Kidney (tissue), 14 donors: ENCODE measurements around the gene STK25. TPM values are rescaled to one million over a fixed set of nuclear protein-coding genes. Genes with fewer than 3 reads are reported as not detected.

ENCODE experiments used
- DNase-seq, 5 donors: peaks; one replicate each; pipeline ENCODE4 v3.0.0-alpha.2; 2013 to 2020
- FAIRE-seq: peaks from 2 replicates; lab custom pipeline; 2012; peaks lifted over from hg19 to GRCh38; lab: Jason Lieb, UNC
- H3K27ac ChIP-seq, 2 donors: one replicate each; pipeline ENCODE4 v1.7.0; 2013; ENCODE audit warnings: low read depth in 2 of 2, low read length in 2 of 2, inconsistent platforms in 1 of 2
- H3K27me3 ChIP-seq: one replicate; pipeline ENCODE4 v1.7.1; 2013; ENCODE audit warnings: low read length, inconsistent platforms; ENCODE audit not compliant: control insufficient read depth, insufficient read depth
- H3K36me3 ChIP-seq, 3 donors: one replicate each; pipeline versions ENCODE4 v1.7.0 to v1.7.1; 2013; ENCODE audit warnings: low read length in 3 of 3, control low read depth in 1 of 3, inconsistent platforms in 1 of 3; ENCODE audit not compliant: insufficient read depth in 3 of 3, control insufficient read depth in 2 of 3
- H3K4me1 ChIP-seq, 3 donors: one replicate each; pipeline versions ENCODE4 v1.7.0 to v1.7.1; 2013; ENCODE audit warnings: low read length in 3 of 3, inconsistent platforms in 1 of 3, low read depth in 1 of 3; ENCODE audit not compliant: control insufficient read depth in 2 of 3, insufficient read depth in 2 of 3
- H3K4me3 ChIP-seq, 3 donors: one replicate each; pipeline versions ENCODE4 v1.7.0 to v1.8.1; 2013; ENCODE audit warnings: low read length in 3 of 3, control low read depth in 1 of 3, inconsistent platforms in 1 of 3
- H3K9ac ChIP-seq, 3 donors: one replicate each; pipeline versions ENCODE4 v1.7.0 to v1.7.1; 2013; ENCODE audit warnings: low read length in 3 of 3, control low read depth in 1 of 3, inconsistent platforms in 1 of 3
- H3K9me3 ChIP-seq, 3 donors: one replicate each; pipeline versions ENCODE4 v1.7.0 to v1.7.1; 2013; ENCODE audit warnings: low read length in 3 of 3, control low read depth in 1 of 3, inconsistent platforms in 1 of 3; ENCODE audit not compliant: control insufficient read depth in 2 of 3, insufficient read depth in 1 of 3
- intact Hi-C: fragments of 100-400 bp; cut with DNase I; formaldehyde crosslinking; loops from one replicate; pipeline ENCODE4 v1.11.1; 2022
- polyA plus RNA-seq: library from polyadenylated mRNA; stranded (reverse); fragments of 350-450 nt; fragmentation: Illumina TruSeq; extraction: RNeasy Lipid Tissue Mini Kit (QIAGEN cat#74804); gene quantifications from one replicate; pipeline ENCODE4 v1.2.3, GENCODE V29; 2014; ENCODE audit warnings: low read depth, low replicate concordance; ENCODE audit not compliant: insufficient read depth
- total RNA-seq: library from RNA; stranded (reverse); fragmentation: NEBNext Ultra II Directional; extraction: Animal tissue kit (Norgen Biotek cat#: 25700); gene quantifications from one replicate; pipeline ENCODE4 v1.2.1, GENCODE V29; 2021
- TF ChIP-seq, protein P1 (sequence below): IDR thresholded peaks from 3 replicates; pipeline ENCODE4 v1.5.1; 2012; ENCODE audit warnings: mild to moderate bottlenecking, moderate library complexity, borderline replicate concordance; ENCODE audit not compliant: insufficient read depth; ENCODE audit errors: extremely low read depth
- donor health status: control.
- donor health status: control.
- donor health status: control.
- donor health status: control.
- donor health status: control.
- donor health status: DM: yes; HTN: yes; CAD: no.
- donor health status: Normal renal cell carcinoma (clear cell type).

STK25 gene
- total and polyA plus RNA-seq, 2 donors from 2014 or later: 119 to 151 TPM

DNA sequence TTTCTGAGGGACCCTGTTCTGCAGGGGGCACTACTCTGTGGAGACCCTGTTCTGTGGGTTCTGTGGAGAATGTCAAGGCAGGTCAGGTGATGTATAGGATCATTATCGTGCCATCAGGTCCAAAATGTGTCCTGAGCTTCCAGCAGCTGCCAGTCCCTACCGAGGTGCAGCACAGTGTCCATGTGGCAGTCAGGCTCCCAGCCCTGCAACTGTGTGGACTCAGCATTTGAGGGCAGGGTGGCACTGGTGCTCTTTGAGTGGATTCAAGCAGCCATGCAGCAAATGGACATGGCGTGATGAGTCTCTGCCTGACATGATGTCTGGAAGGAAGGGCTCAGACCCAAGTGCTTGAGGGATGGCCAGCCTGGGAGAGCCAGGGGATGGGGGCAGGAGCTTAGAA, 35.0 kb downstream of the STK25 start:
- H3K4me1 ChIP-seq: no peaks in the 10 kb centered on the region
- no peak overlapping the region for H3K4me3 ChIP-seq
- FAIRE-seq (no peak), DNase-seq (no peak)
- intact Hi-C loops: no loop called here
- TF ChIP-seq, protein P1, sequence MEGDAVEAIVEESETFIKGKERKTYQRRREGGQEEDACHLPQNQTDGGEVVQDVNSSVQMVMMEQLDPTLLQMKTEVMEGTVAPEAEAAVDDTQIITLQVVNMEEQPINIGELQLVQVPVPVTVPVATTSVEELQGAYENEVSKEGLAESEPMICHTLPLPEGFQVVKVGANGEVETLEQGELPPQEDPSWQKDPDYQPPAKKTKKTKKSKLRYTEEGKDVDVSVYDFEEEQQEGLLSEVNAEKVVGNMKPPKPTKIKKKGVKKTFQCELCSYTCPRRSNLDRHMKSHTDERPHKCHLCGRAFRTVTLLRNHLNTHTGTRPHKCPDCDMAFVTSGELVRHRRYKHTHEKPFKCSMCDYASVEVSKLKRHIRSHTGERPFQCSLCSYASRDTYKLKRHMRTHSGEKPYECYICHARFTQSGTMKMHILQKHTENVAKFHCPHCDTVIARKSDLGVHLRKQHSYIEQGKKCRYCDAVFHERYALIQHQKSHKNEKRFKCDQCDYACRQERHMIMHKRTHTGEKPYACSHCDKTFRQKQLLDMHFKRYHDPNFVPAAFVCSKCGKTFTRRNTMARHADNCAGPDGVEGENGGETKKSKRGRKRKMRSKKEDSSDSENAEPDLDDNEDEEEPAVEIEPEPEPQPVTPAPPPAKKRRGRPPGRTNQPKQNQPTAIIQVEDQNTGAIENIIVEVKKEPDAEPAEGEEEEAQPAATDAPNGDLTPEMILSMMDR: no peak
- no peak overlapping the region for H3K9ac ChIP-seq
- H3K36me3 ChIP-seq: peaks cover 1 to 8% (median 2%) of the 10 kb centered on the region in 3 donors
- H3K27ac ChIP-seq: no peak overlapping the region
- no peaks in the 10 kb centered on the region for H3K9me3 ChIP-seq
- H3K27me3 ChIP-seq: no peaks in the 10 kb centered on the region

- no peaks in the 10 kb centered on the region for H3K4me1 ChIP-seq
- peaks cover 0 to 12% (median 0%) of the 10 kb centered on the region in 3 donors for H3K36me3 ChIP-seq
- intact Hi-C loops: no loop called here
- FAIRE-seq: no peak
- TF ChIP-seq, protein P1: no peak
- H3K4me3 ChIP-seq: no peak overlapping the region
- H3K9ac ChIP-seq: no peak overlapping the region
- no peaks in the 10 kb centered on the region for H3K27me3 ChIP-seq
- H3K9me3 ChIP-seq: no peaks in the 10 kb centered on the region
- DNase-seq: no peak
- H3K27ac ChIP-seq: no peak overlapping the region
Observed at GRCh38 chr2:241469746-241470145, 38.6 kb downstream of the STK25 start.

DNA sequence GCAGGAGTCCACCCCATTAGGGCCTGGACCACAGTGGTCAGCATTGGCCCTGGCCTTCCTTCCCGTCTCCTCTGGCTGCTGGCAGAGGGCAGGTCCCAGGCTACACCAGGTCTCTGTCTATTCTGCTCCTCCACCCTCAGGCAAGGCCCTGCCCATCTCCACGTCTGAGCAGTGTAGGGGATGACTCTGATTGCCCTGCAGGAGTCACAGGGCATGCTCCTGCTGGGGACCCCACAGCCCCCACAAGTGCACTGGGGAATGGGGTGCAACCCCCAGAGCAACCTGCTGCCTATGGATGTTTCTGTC, 40.0 kb downstream of the STK25 start:
- no peaks in the 10 kb centered on the region for H3K9me3 ChIP-seq
- H3K36me3 ChIP-seq: peaks cover 0 to 12% (median 4%) of the 10 kb centered on the region in 3 donors
- intact Hi-C loops: no loop called here
- no peak overlapping the region for H3K9ac ChIP-seq
- no peaks in the 10 kb centered on the region for H3K4me1 ChIP-seq
- H3K4me3 ChIP-seq: no peak overlapping the region
- no peak for FAIRE-seq
- no peak overlapping the region for H3K27ac ChIP-seq
- TF ChIP-seq, protein P1: no peak
- no peak for DNase-seq
- H3K27me3 ChIP-seq: no peaks in the 10 kb centered on the region
